NCI-H526 (cell line): ENCODE measurements around the gene NGEF.
"Not testable (repeated sequence)": the region's sequence is repeated elsewhere in the genome, so short reads cannot be mapped to it uniquely, and the experiment has no call there.

Experiments used
- DNase-seq, 2 experiments: peaks; one replicate each; lab custom pipeline; 2025; lab: John Stamatoyannopoulos, UW

Gene NGEF

GRCh38 chr2:233013027-233013461 is at the start of gene NGEF:
Gene NGEF, minus strand, starts transcription at chr2:233013256. Its CDS starts 38,366 bp downstream, at chr2:232974890.
- DNase-seq: no peak

GRCh38 chr2:233062451-233062850 is 49.4 kb upstream of the NGEF start:
- DNase-seq: peak in 1 of 2 experiments; percentile 34

- DNase-seq: peak; percentile 31 to 66
Observed at GRCh38 chr2:233061591-233062450, 48.8 kb upstream of the NGEF start.

- DNase-seq: peak in 1 of 2 experiments; percentile 58
Observed at GRCh38 chr2:233060980-233061590, 48.0 kb upstream of the NGEF start.

- no peak for DNase-seq
Observed at GRCh38 chr2:233060501-233060979, 47.5 kb upstream of the NGEF start.

- peak in 1 of 2 experiments; percentile 29 for DNase-seq
Observed at GRCh38 chr2:233059797-233060500, 46.9 kb upstream of the NGEF start, which contains the start of gene INPP5D. Gene INPP5D, plus strand, starts transcription at chr2:233060342. Its CDS starts 137 bp downstream, at chr2:233060479.

GRCh38 chr2:233059547-233059796 is 46.4 kb upstream of the NGEF start:
- DNase-seq: no peak

- DNase-seq: no peak
Observed at GRCh38 chr2:233058717-233059546, 45.9 kb upstream of the NGEF start.

GRCh38 chr2:233056961-233057605 is 44.0 kb upstream of the NGEF start:
- DNase-seq: no peak

GRCh38 chr2:233055362-233055761 is 42.3 kb upstream of the NGEF start:
- DNase-seq: no peak

GRCh38 chr2:233053928-233054784 is 41.1 kb upstream of the NGEF start:
- DNase-seq: peak in 1 of 2 experiments; percentile 72

GRCh38 chr2:233052517-233052916 is 39.5 kb upstream of the NGEF start:
- not testable (repeated sequence) for DNase-seq

- no peak for DNase-seq
Observed at GRCh38 chr2:233051241-233052149, 38.4 kb upstream of the NGEF start.

- no peak for DNase-seq
Observed at GRCh38 chr2:233049194-233049761, 36.2 kb upstream of the NGEF start.

GRCh38 chr2:233048569-233049193 is 35.6 kb upstream of the NGEF start:
- no peak for DNase-seq

- DNase-seq: no peak
Observed at GRCh38 chr2:233047667-233048066, 34.6 kb upstream of the NGEF start.

- no peak for DNase-seq
Observed at GRCh38 chr2:233047206-233047605, 34.1 kb upstream of the NGEF start.

GRCh38 chr2:233044974-233045605 is 32.0 kb upstream of the NGEF start:
- DNase-seq: no peak
